Spleen (tissue), 11 donors: ENCODE data around the gene SUPT3H. TPM values are rescaled to one million over a fixed set of nuclear protein-coding genes. Genes with fewer than 3 reads are reported as not detected.

Source experiments
- DNase-seq: peaks from one replicate; pipeline ENCODE4 v3.0.0-alpha.2; 2020
- H3K27ac ChIP-seq, 8 donors: fragments of 200-600 bp; sonication (generic) in 7 of 8; 1 replicate in 4 of 8; 2 replicates in 4 of 8; pipeline versions ENCODE4 v1.5.0 to v1.8.0; 2016 to 2021; ENCODE audit warnings: inconsistent platforms in 4 of 8, mild to moderate bottlenecking in 4 of 8, moderate library complexity in 1 of 8
- H3K27me3 ChIP-seq, 7 donors: fragments of 200-600 bp; sonication (generic) in 6 of 7; replicated peaks in 1 of 7; 1 replicate in 4 of 7; 2 replicates in 3 of 7; pipeline versions ENCODE4 v1.5.0 to v1.8.0; 2016 to 2021; ENCODE audit warnings: inconsistent platforms in 3 of 7, mild to moderate bottlenecking in 1 of 7
- H3K36me3 ChIP-seq, 6 donors: fragments of 200-600 bp; sonication (generic) in 5 of 6; 1 replicate in 4 of 6; 2 replicates in 2 of 6; pipeline versions ENCODE4 v1.5.0 to v1.8.0; 2016 to 2021; ENCODE audit warnings: inconsistent platforms in 2 of 6
- H3K4me1 ChIP-seq, 6 donors: fragments of 200-600 bp; sonication (generic) in 5 of 6; 1 replicate in 3 of 6; 2 replicates in 3 of 6; pipeline versions ENCODE4 v1.5.0 to v1.8.0; 2016 to 2021; ENCODE audit warnings: inconsistent platforms in 3 of 6
- H3K4me3 ChIP-seq, 8 donors: fragments of 200-600 bp; sonication (generic) in 7 of 8; 1 replicate in 4 of 8; 2 replicates in 4 of 8; pipeline versions ENCODE4 v1.5.0 to v1.8.0; 2016 to 2021; ENCODE audit warnings: inconsistent platforms in 4 of 8, mild to moderate bottlenecking in 4 of 8, moderate library complexity in 2 of 8
- H3K9me3 ChIP-seq, 8 donors: fragments of 200-600 bp; sonication (generic) in 7 of 8; 1 replicate in 4 of 8; 2 replicates in 4 of 8; pipeline versions ENCODE4 v1.5.0 to v1.8.0; 2016 to 2021; ENCODE audit warnings: inconsistent platforms in 4 of 8
- CTCF ChIP-seq, 11 experiments: fragments of 200-600 bp in 7 of 11; fragments of 450-650 bp in 4 of 11; sonication (generic) in 4 of 11; IDR thresholded peaks in 8 of 11; conservative IDR thresholded peaks in 3 of 11; 1 replicate in 7 of 11; 2 replicates in 4 of 11; pipeline versions ENCODE4 v1.4.0 to v1.8.0; 2016 to 2021; ENCODE audit warnings: antibody characterized with exemption in 11 of 11, inconsistent platforms in 4 of 11, mild to moderate bottlenecking in 1 of 11
- POLR2A ChIP-seq, 3 donors: fragments of 450-650 bp; IDR thresholded peaks; one replicate each; pipeline ENCODE4 v1.5.1; 2017; ENCODE audit warnings: antibody characterized with exemption in 3 of 3, mild to moderate bottlenecking in 1 of 3
- POLR2AphosphoS5 ChIP-seq, 3 donors: sonication (generic); formaldehyde crosslinking; IDR thresholded peaks; one replicate each; pipeline ENCODE4 v1.5.1; 2017; ENCODE audit warnings: antibody characterized with exemption in 3 of 3
- WGBS, 5 donors: extraction: QIAGEN DNeasy Blood & Tissue Kit in 3 of 5; methylation state at CpG; one replicate each; pipeline versions ENCODE4 v1.1.5 to v1.1.7; 2013 to 2018; 5-methylcytosine and 5-hydroxymethylcytosine counted together
- intact Hi-C: fragments of 100-400 bp; cut with DNase I; formaldehyde crosslinking; loops from one replicate; pipeline ENCODE4 v1.15.0; 2023; ENCODE audit warnings: low total_unique reads
- polyA plus RNA-seq, 3 donors: library from polyadenylated mRNA; stranded (reverse); fragments of 200-250 nt; gene quantifications; one replicate each; pipeline ENCODE4 v1.2.1, GENCODE V29; 2013
- total RNA-seq, 7 donors: library from RNA; depleted of rRNA in 3 of 7; stranded (reverse); fragments of >200 nt in 3 of 7; fragmentation: NEBNext Ultra II Directional in 4 of 7; extraction: Animal tissue kit (Norgen Biotek cat#: 25700) in 4 of 7; gene quantifications; one replicate each; pipeline versions ENCODE4 v1.1.0 to v1.2.1, GENCODE V29; 2016 to 2021
- donor health status: healthy with polysubstance abuse.
- donor health status: DM: no; HTN: no; CAD: no; lungs with moderate emphysema.
- donor health status: DM: no; HTN: no; CAD: no.
- donor health status: Bipolar disorder and iron deficiency.
- donor health status: healthy.
- donor health status: DM: no; HTN: no; CAD: no.
- donor health status: DM: yes; HTN: yes; CAD: no.

SUPT3H gene
- total and polyA plus RNA-seq, 10 donors, result 3.1 to 16.8 (median 6.2) TPM

DNA sequence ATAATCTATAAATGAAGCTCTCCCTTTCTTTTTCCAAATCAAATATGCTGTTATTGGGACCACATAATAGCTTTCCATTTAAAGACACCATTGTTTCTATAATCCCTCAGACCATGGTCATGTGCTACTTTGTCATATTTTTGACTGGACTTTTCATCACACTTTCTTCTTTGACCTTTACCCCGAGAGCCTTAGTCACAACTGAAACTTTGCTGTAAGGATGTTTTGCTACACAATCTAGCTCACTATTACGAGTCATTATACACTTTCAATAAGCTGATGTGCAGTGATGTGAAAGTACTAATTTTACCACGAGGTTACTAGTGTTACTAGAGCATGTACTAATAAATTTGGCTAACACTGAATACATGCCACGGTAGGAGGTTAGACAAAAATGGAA, 416.8 kb downstream of the SUPT3H start:
- WGBS, 5 donors, result 62 to 78% (median 75%) methylated on average over 4 of the region's 4 CpGs

GRCh38 chr6:44959651-44960050, 418.1 kb downstream of the SUPT3H start:
- no peak for TF ChIP-seq POLR2AphosphoS5 (IDR thresholded peaks at IDR 0.05)
- Histone ChIP-seq H3K27ac (no peak overlapping the region), H3K36me3 (no peaks in the 10 kb centered on the region), H3K9me3 (no peaks in the 10 kb centered on the region), H3K27me3 (no peaks in the 10 kb centered on the region), H3K4me1 (no peaks in the 10 kb centered on the region), H3K4me3 (no peak overlapping the region)
- whole genome bisulfite sequencing, 5 donors, result 88 to 93% (median 91%) methylated on average over 3 of the region's 3 CpGs
- intact Hi-C loops, result no loop called here
- DNase-seq, result no peak

More for the DNA sequence above, 416.8 kb downstream of the SUPT3H start:
- no peak for DNase-seq
- H3K9me3 ChIP-seq, result no peaks in the 10 kb centered on the region
- intact Hi-C loops, result no loop called here
- no peaks in the 10 kb centered on the region for H3K4me1 ChIP-seq
- H3K27me3 ChIP-seq, result no peaks in the 10 kb centered on the region
- no peak overlapping the region for H3K4me3 ChIP-seq
- no peaks in the 10 kb centered on the region for H3K36me3 ChIP-seq
- TF ChIP-seq POLR2A (IDR thresholded peaks at IDR 0.05) (no peak), CTCF (IDR thresholded peaks at IDR 0.05 in 8 of 11, conservative IDR thresholded peaks at IDR 0.05 in 3 of 11) (no peak), POLR2AphosphoS5 (IDR thresholded peaks at IDR 0.05) (no peak)
- no peak overlapping the region for H3K27ac ChIP-seq

- Histone ChIP-seq H3K36me3 (peaks cover 0 to 13% (median 5%) of the 10 kb centered on the region in 6 donors), H3K27ac (no peak overlapping the region), H3K4me1 (no peaks in the 10 kb centered on the region), H3K4me3 (no peak overlapping the region), H3K27me3 (no peaks in the 10 kb centered on the region), H3K9me3 (no peaks in the 10 kb centered on the region)
- 87 to 90% (median 90%) methylated on average over 4 of the region's 4 CpGs for WGBS, 5 donors
- intact Hi-C loops, result no loop called here
- no peak for DNase-seq
- TF ChIP-seq POLR2AphosphoS5 (IDR thresholded peaks at IDR 0.05) (no peak), POLR2A (IDR thresholded peaks at IDR 0.05) (no peak), CTCF (IDR thresholded peaks at IDR 0.05 in 8 of 11, conservative IDR thresholded peaks at IDR 0.05 in 3 of 11) (no peak)
Observed at GRCh38 chr6:44957156-44957555, 420.6 kb downstream of the SUPT3H start.

DNA sequence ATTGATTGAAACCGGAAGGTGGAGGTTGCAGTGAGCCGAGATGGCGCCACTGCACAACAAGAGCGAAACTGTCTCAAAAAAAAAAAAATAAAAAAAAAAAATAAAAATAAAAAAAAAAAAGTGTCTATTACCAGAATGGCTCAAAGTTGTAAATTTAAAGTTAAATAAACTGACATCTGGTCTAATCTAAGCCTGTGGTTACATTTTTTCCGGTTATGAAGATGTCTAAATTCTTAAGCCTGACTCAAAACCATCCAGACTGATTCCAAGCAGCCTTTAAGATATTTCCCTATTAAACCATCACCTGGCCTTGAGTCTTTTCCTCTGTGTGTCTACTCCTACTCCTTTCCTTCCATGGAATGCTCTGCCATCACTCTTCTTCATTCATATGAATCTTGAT, 421.3 kb downstream of the SUPT3H start:
- intact Hi-C loops, result no loop called here
- Histone ChIP-seq H3K4me1 (no peaks in the 10 kb centered on the region), H3K36me3 (peaks cover 0 to 20% (median 5%) of the 10 kb centered on the region in 6 donors), H3K27ac (no peak overlapping the region), H3K9me3 (peaks cover 0 to 3% (median under 1%) of the 10 kb centered on the region in 8 donors), H3K4me3 (no peak overlapping the region), H3K27me3 (no peaks in the 10 kb centered on the region)
- DNase-seq, result no peak
- WGBS, 5 donors, result 68 to 91% (median 84%) methylated on average over 5 of the region's 5 CpGs
- TF ChIP-seq POLR2A (IDR thresholded peaks at IDR 0.05) (no peak), POLR2AphosphoS5 (IDR thresholded peaks at IDR 0.05) (no peak), CTCF (IDR thresholded peaks at IDR 0.05 in 8 of 11, conservative IDR thresholded peaks at IDR 0.05 in 3 of 11) (no peak)

- Histone ChIP-seq H3K9me3 (peaks cover 0 to 16% (median 13%) of the 10 kb centered on the region in 8 donors), H3K4me1 (no peaks in the 10 kb centered on the region), H3K36me3 (peaks cover 0 to 24% (median 5%) of the 10 kb centered on the region in 6 donors), H3K27me3 (no peaks in the 10 kb centered on the region), H3K4me3 (no peak overlapping the region), H3K27ac (no peak overlapping the region)
- TF ChIP-seq CTCF (IDR thresholded peaks at IDR 0.05 in 8 of 11, conservative IDR thresholded peaks at IDR 0.05 in 3 of 11), result no peak
- TF ChIP-seq POLR2AphosphoS5 (IDR thresholded peaks at IDR 0.05), result no peak
- TF ChIP-seq POLR2A (IDR thresholded peaks at IDR 0.05), result no peak
- WGBS, 5 donors, result 88 to 95% (median 93%) methylated on average over 11 of the region's 11 CpGs
- DNase-seq, result no peak
- intact Hi-C loops, result no loop called here
Observed at GRCh38 chr6:44955145-44955544, 422.6 kb downstream of the SUPT3H start.
